Measurements from ENCODE around the gene CPLANE2. TPM values are rescaled to one million over a fixed set of nuclear protein-coding genes. Genes with fewer than 3 reads are reported as not detected.
"Not testable (repeated sequence)": the region's sequence is repeated elsewhere in the genome, so short reads cannot be mapped to it uniquely, and the experiment has no call there.

Gene CPLANE2
- polyA plus RNA-seq, 1 donor, result 4.9 TPM

- peak; percentile 63 for DNase-seq
Measured at GRCh38 chr1:16248603-16249516, 11.9 kb upstream of the CPLANE2 start.

DNA sequence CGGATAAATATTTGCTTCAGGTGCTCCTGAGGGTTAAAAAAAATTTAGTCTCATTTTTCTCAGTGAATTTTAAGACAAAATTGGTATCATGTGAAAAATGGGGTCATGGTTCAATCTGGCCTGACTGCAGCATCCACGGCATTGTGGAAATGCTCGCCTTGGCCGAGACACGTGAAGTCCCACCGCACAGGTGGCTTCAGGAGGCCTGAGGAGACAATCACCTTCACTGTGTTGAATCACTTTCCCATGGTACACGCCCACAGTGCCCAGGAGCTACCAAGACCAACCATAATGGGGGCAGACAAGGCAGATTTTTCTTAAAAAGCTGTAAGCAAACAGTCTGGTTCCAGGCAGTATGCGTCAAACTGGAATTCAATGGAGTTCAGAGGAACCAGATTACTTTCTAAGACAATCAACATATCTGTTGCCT, 11.0 kb upstream of the CPLANE2 start:
- DNase-seq, result no peak

GRCh38 chr1:16247441-16247840, 10.5 kb upstream of the CPLANE2 start:
- no peak for DNase-seq

DNA sequence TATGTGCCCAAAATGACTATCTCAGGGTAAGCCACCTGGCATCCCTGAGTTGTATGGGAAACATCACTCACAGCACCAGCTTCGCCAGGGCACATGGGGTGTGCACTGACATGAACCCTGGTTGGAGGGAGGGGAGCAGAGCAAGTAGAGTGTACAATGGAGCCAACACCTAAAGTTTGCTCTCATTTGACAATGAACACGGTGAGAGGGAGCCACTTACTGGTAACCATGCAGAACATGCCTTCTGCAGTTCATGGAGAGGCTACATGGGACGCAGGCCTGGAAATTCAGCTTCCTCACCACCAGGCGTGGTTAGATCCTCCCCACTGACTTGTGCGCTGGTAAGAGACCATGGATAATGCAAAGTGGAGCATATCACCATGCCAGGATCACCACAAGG, 10.0 kb upstream of the CPLANE2 start:
- no peak for DNase-seq

GRCh38 chr1:16246239-16246638, 9.3 kb upstream of the CPLANE2 start:
- not testable (repeated sequence) for DNase-seq

- DNase-seq, result no peak
Measured at GRCh38 chr1:16245476-16246196, 8.7 kb upstream of the CPLANE2 start.

- no peak for DNase-seq
Measured at GRCh38 chr1:16244650-16245285, 7.8 kb upstream of the CPLANE2 start.

DNA sequence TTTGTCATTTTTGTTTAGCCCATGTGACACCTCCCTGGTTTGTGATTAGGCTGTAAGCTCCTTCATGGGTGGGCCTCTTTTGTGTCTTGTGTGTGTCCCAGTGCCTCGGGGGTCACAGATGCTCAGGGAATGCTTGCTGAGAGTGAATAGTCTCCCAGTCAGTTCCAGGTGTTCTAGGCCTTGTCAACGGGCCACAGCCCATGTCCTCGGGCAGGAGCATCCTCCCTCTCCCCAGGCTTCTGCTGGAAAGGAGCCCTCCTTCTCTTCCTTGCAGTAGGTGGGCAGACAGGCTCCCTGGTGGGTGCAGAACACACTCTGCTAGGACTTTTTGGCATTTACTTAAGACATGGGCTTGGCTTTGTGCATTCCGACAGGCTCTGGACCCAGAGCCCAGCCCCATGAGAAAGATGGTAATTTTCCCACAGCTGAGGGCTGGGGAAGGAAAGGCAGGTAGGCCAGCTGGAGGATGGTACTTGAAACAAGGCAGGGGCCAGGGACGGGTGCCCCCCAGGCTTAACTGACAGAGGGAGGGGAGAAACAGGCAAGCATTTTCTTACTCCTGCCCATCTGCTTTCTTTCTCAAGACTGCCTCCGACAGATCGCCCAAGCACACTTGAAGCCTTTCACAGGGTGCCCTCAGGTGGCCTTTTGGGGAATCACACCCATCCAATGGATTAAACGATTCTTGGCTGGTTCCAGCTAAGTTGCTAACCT, 7.1 kb upstream of the CPLANE2 start:
- DNase-seq, result peak; percentile 79

DNA sequence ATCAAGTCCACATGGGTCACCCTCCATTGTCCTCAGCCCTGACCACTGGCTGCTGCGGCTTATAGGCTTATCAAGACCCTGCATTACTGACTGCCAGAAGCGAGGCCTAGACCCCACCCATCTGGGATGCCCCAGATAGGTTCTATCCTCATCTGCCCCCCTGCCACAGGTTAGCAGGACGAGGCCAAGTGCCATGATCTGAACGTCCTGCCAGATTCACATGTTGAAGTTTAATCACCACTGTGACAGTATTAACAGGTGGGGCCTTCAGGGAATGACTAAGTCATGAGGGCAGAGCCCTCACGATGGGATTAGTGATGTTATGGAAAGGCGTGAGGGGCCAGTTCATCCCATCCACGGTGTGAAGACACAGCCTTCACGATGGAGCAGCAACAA, 6.2 kb upstream of the CPLANE2 start:
- DNase-seq, result no peak

- no peak for DNase-seq
Measured at GRCh38 chr1:16242556-16243214, 5.7 kb upstream of the CPLANE2 start.

- DNase-seq, result no peak
Measured at GRCh38 chr1:16241221-16241708, 4.3 kb upstream of the CPLANE2 start.

DNA sequence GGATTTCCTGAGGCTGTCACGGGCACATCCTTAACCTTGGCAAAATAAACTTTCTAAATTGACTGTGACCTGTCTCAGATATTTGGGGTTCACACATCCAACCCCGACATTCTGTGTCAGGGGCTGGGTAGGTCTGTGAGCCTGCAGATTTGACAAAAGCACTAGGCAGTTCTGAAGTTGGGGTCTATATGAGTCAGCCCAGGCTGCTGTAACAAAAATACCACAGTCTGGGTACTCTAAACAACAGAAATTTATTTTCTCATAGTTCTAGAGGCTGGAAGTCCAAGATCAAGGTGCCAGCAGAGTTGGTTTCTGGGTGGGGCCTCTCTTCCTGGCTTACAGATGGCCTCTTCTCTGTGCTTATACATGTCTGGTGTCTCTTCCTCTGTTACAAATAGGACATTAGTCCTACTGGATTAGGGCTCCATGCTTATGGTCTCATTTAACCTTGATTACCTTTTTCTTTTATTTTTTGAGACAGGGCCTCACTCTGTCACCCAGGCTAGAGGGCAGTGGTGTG, 3.0 kb upstream of the CPLANE2 start:
- no peak for DNase-seq

- DNase-seq, result no peak
Measured at GRCh38 chr1:16237343-16237830, 404 bp upstream of the CPLANE2 start.

GRCh38 chr1:16235944-16236510, 956 bp downstream of the CPLANE2 start:
- DNase-seq, result no peak

DNA sequence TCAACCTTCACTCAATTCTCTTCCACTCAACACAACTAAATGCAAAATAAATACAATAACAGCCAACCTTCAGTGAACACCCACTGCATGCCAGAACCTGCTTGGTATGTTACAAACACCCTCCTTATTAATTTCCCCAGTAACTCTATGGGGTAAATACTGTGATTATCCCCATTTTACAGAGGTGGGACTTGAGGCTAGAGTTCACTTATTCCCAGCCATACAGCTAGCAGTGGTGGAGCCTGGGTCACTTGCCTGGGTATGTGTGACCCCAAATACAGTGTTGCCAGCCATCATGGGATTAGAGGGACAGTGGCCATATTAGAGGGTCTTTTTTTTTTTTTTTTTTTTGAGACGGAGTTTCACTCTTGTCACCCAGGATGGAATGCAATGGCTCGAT, 1.6 kb downstream of the CPLANE2 start:
- DNase-seq, result no peak

DNA sequence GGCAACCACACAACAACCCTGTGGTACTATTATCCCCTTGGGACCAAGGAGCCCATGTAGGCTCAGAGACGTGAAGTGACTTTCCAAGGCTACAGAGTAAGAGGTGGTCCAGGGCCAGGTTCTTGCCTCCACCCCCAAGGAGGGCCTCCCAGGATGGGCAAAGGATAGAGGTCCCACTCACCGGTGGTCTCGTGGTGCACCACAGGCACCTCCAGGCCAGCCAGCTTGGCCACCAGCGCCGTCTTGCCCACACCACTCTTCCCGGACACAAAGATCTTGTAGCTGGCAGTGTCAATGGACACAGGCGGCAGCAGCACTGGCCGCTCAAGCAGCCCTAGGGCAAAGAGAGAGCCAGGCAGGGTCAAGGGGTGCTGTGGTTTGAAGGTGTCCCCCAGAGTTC, 3.6 kb downstream of the CPLANE2 start:
- DNase-seq, result no peak

- DNase-seq, result no peak
Measured at GRCh38 chr1:16232316-16232710, 4.7 kb downstream of the CPLANE2 start.

GRCh38 chr1:16231331-16232315, 5.4 kb downstream of the CPLANE2 start:
- DNase-seq, result no peak

GRCh38 chr1:16230744-16231143, 6.2 kb downstream of the CPLANE2 start:
- no peak for DNase-seq
